ENCODE results near the gene UBN1.

UBN1 gene

GRCh38 chr16:4840984-4841383, 6.3 kb upstream of the UBN1 start:
- Histone ChIP-seq H3K4me2 (ENCODE audit: low read length, poor library complexity, severe bottlenecking) (no peak overlapping the region), H2AFZ (ENCODE audit: low read depth, low read length) (no peak overlapping the region), H3K36me3 (ENCODE audit: control insufficient read depth in 1 of 2, insufficient read depth in 2 of 2, low read depth in 1 of 2, low read length in 2 of 2) (peaks cover 55 to 90% of the 10 kb centered on the region in 2 experiments), H3K18ac (ENCODE audit: low read depth in 1 of 2, low read length in 2 of 2) (no peak overlapping the region), H2AK5ac (ENCODE audit: low read length, severe bottlenecking) (no peak overlapping the region), H3K4me1 (ENCODE audit: control insufficient read depth, insufficient read depth, low read depth, low read length) (no peaks in the 10 kb centered on the region), H4K91ac (ENCODE audit: low read length) (no peak overlapping the region), H2BK15ac (ENCODE audit: low read depth, poor library complexity, severe bottlenecking) (no peak overlapping the region), H4K8ac (ENCODE audit: low read length) (no peak overlapping the region), H2BK120ac (ENCODE audit: low read depth, low read length) (no peak overlapping the region), H3K27ac (ENCODE audit: low read length, poor library complexity, severe bottlenecking) (no peak overlapping the region), H3K9me3 (ENCODE audit: control insufficient read depth, low read length) (no peaks in the 10 kb centered on the region), H3K14ac (ENCODE audit: low read length in 2 of 2) (no peak overlapping the region), H3K9ac (ENCODE audit: low read length) (no peak overlapping the region), H2BK12ac (ENCODE audit: low read length in 2 of 2) (no peak overlapping the region), H3K4ac (ENCODE audit: low read depth in 1 of 2, low read length in 2 of 2) (no peak overlapping the region), H3K27me3 (ENCODE audit: control insufficient read depth in 1 of 2, insufficient read depth in 1 of 2, low read length in 2 of 2) (no peaks in the 10 kb centered on the region), H3K23ac (ENCODE audit: low read length in 2 of 2) (no peak overlapping the region), H2BK5ac (ENCODE audit: low read depth, low read length, poor library complexity, severe bottlenecking) (no peak overlapping the region), H3K79me1 (replicated peaks; ENCODE audit: low read length, poor library complexity, severe bottlenecking) (peaks cover 33% of the 10 kb centered on the region), H3K4me3 (ENCODE audit: insufficient read depth in 1 of 2, low read depth in 1 of 2, low read length in 2 of 2) (no peak overlapping the region)
- DNase-seq, result no peak
- 50% methylated on average over 2 of the region's 5 CpGs for WGBS

DNA sequence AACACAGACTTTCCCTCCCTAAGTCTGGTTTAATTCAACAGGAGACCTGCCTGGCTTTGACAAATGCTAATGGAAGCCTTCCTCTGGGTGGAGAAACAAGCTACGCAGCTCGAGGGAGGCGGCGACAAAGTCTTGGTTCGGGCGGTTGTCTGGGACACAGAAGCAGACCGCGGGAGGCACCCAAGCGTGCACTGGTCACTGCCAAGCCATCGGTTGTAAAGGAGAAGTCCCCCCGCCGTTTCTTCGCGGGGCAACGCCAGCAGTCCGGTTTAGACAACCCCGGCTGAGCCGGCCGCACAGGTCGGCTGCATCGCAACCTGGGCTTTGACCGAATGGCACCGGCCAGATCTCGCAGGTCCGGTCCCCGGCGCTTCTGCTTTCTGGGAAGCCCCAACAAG, 779 bp upstream of the UBN1 start:
- Histone ChIP-seq H2BK15ac (ENCODE audit: low read depth, poor library complexity, severe bottlenecking) (peak overlapping the region; percentile 48), H2BK5ac (ENCODE audit: low read depth, low read length, poor library complexity, severe bottlenecking) (peak overlapping the region; percentile 77), H2AK5ac (ENCODE audit: low read length, severe bottlenecking) (no peak overlapping the region), H3K4me2 (ENCODE audit: low read length, poor library complexity, severe bottlenecking) (peak overlapping the region; percentile 64), H3K9ac (ENCODE audit: low read length) (peak overlapping the region; percentile 96), H3K18ac (ENCODE audit: low read depth in 1 of 2, low read length in 2 of 2) (peak overlapping the region in 1 of 2 experiments; percentile 93), H3K27me3 (ENCODE audit: control insufficient read depth in 1 of 2, insufficient read depth in 1 of 2, low read length in 2 of 2) (no peaks in the 10 kb centered on the region), H2AFZ (ENCODE audit: low read depth, low read length) (no peak overlapping the region), H3K36me3 (ENCODE audit: control insufficient read depth in 1 of 2, insufficient read depth in 2 of 2, low read depth in 1 of 2, low read length in 2 of 2) (peaks cover 18 to 39% of the 10 kb centered on the region in 2 experiments), H2BK120ac (ENCODE audit: low read depth, low read length) (no peak overlapping the region), H3K14ac (ENCODE audit: low read length in 2 of 2) (no peak overlapping the region), H3K4me1 (ENCODE audit: control insufficient read depth, insufficient read depth, low read depth, low read length) (peaks cover 7% of the 10 kb centered on the region), H3K4ac (ENCODE audit: low read depth in 1 of 2, low read length in 2 of 2) (peak overlapping the region in 1 of 2 experiments; percentile 88), H3K23ac (ENCODE audit: low read length in 2 of 2) (peak overlapping the region in 1 of 2 experiments; percentile 24), H3K27ac (ENCODE audit: low read length, poor library complexity, severe bottlenecking) (peak overlapping the region; percentile 65), H3K9me3 (ENCODE audit: control insufficient read depth, low read length) (no peaks in the 10 kb centered on the region), H2BK12ac (ENCODE audit: low read length in 2 of 2) (peak overlapping the region in 1 of 2 experiments; percentile 60), H3K4me3 (ENCODE audit: insufficient read depth in 1 of 2, low read depth in 1 of 2, low read length in 2 of 2) (peak overlapping the region; percentile 88 to 95), H4K8ac (ENCODE audit: low read length) (no peak overlapping the region), H4K91ac (ENCODE audit: low read length) (peak overlapping the region; percentile 78), H3K79me1 (replicated peaks; ENCODE audit: low read length, poor library complexity, severe bottlenecking) (peaks cover 9% of the 10 kb centered on the region)
- WGBS, result under 1% methylated on average over 27 of the region's 27 CpGs
- DNase-seq, result peak; percentile 90

DNA sequence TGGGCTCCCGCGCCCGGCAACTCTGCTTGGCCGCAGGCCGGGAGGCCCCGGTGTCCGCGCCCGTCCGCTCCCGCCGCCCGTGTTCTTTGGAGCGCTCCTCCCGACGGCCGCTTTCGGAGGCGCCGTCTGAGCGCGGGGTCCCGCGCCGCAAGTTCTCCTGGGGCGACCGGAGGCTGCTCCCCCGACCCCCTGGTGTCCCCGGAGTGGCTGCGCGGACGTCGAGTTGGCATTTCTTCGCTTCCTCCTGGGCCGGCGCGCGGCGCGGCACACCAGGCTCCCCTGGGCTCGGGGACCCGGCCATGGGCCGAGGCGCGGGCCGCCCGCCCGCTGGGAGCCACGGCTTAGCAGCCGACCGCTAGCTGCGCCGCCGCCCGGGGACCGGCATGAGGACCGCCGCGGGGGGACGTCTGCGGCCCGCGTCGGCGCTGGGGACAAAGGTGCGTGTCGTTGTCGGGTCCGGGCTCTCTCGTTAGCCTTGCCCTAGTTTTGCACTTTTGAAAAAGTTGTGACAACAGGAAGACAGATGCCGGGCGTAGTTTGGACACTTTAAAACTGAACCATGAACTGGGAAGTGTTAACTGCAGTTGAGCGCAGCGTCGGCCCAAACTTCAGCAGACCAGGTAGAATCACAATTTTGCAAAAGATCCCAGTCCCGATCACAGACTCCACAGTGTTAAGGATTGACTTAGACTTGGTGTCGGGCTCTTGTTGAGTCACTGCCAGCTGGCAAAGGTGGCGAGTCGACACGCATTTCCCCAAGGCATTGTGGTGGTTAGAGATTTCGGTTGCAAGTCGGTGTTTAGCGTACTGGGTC, 700 bp downstream of the UBN1 start:
- Histone ChIP-seq H3K9me3 (ENCODE audit: control insufficient read depth, low read length) (no peaks in the 10 kb centered on the region), H3K36me3 (ENCODE audit: control insufficient read depth in 1 of 2, insufficient read depth in 2 of 2, low read depth in 1 of 2, low read length in 2 of 2) (peaks cover 13 to 27% of the 10 kb centered on the region in 2 experiments), H3K18ac (ENCODE audit: low read depth in 1 of 2, low read length in 2 of 2) (peak overlapping the region; percentile 11 to 80), H4K91ac (ENCODE audit: low read length) (no peak overlapping the region), H2AK5ac (ENCODE audit: low read length, severe bottlenecking) (no peak overlapping the region), H3K23ac (ENCODE audit: low read length in 2 of 2) (peak overlapping the region in 1 of 2 experiments; percentile 77), H3K27me3 (ENCODE audit: control insufficient read depth in 1 of 2, insufficient read depth in 1 of 2, low read length in 2 of 2) (no peaks in the 10 kb centered on the region), H3K79me1 (replicated peaks; ENCODE audit: low read length, poor library complexity, severe bottlenecking) (peaks cover 9% of the 10 kb centered on the region), H3K4ac (ENCODE audit: low read depth in 1 of 2, low read length in 2 of 2) (peak overlapping the region; percentile 18 to 92), H3K4me2 (ENCODE audit: low read length, poor library complexity, severe bottlenecking) (peak overlapping the region; percentile 71), H3K4me3 (ENCODE audit: insufficient read depth in 1 of 2, low read depth in 1 of 2, low read length in 2 of 2) (peak overlapping the region; percentile 88 to 93), H2BK12ac (ENCODE audit: low read length in 2 of 2) (no peak overlapping the region), H2BK15ac (ENCODE audit: low read depth, poor library complexity, severe bottlenecking) (peak overlapping the region; percentile 89), H4K8ac (ENCODE audit: low read length) (peak overlapping the region; percentile 89), H2AFZ (ENCODE audit: low read depth, low read length) (peak overlapping the region; percentile 85), H3K14ac (ENCODE audit: low read length in 2 of 2) (peak overlapping the region; percentile 22 to 35), H3K9ac (ENCODE audit: low read length) (peak overlapping the region; percentile 96), H3K27ac (ENCODE audit: low read length, poor library complexity, severe bottlenecking) (peak overlapping the region; percentile 26), H3K4me1 (ENCODE audit: control insufficient read depth, insufficient read depth, low read depth, low read length) (peaks cover 8% of the 10 kb centered on the region), H2BK120ac (ENCODE audit: low read depth, low read length) (peak overlapping the region; percentile 83), H2BK5ac (ENCODE audit: low read depth, low read length, poor library complexity, severe bottlenecking) (peak overlapping the region; percentile 80)
- DNase-seq, result peak; percentile 84
- under 1% methylated on average over 83 of the region's 83 CpGs for WGBS

GRCh38 chr16:4850211-4850610, 2.9 kb downstream of the UBN1 start:
- H3K36me3 ChIP-seq (ENCODE audit: control insufficient read depth in 1 of 2, insufficient read depth in 2 of 2, low read depth in 1 of 2, low read length in 2 of 2), result peaks cover 22 to 26% of the 10 kb centered on the region in 2 experiments
- no peaks in the 10 kb centered on the region for H3K27me3 ChIP-seq (ENCODE audit: control insufficient read depth in 1 of 2, insufficient read depth in 1 of 2, low read length in 2 of 2)
- no peak overlapping the region for H4K8ac ChIP-seq (ENCODE audit: low read length)
- H2AK5ac ChIP-seq (ENCODE audit: low read length, severe bottlenecking), result no peak overlapping the region
- H3K4me3 ChIP-seq (ENCODE audit: insufficient read depth in 1 of 2, low read depth in 1 of 2, low read length in 2 of 2), result peak overlapping the region in 1 of 2 experiments; percentile 88
- peaks cover 6% of the 10 kb centered on the region for H3K79me1 ChIP-seq (replicated peaks; ENCODE audit: low read length, poor library complexity, severe bottlenecking)
- H3K4me1 ChIP-seq (ENCODE audit: control insufficient read depth, insufficient read depth, low read depth, low read length), result peaks cover 8% of the 10 kb centered on the region
- no peak overlapping the region for H2BK120ac ChIP-seq (ENCODE audit: low read depth, low read length)
- H3K23ac ChIP-seq (ENCODE audit: low read length in 2 of 2), result no peak overlapping the region
- peak overlapping the region; percentile 96 for H3K9ac ChIP-seq (ENCODE audit: low read length)
- H3K4me2 ChIP-seq (ENCODE audit: low read length, poor library complexity, severe bottlenecking), result no peak overlapping the region
- H2AFZ ChIP-seq (ENCODE audit: low read depth, low read length), result no peak overlapping the region
- H2BK12ac ChIP-seq (ENCODE audit: low read length in 2 of 2), result no peak overlapping the region
- no peaks in the 10 kb centered on the region for H3K9me3 ChIP-seq (ENCODE audit: control insufficient read depth, low read length)
- no peak overlapping the region for H4K91ac ChIP-seq (ENCODE audit: low read length)
- no peak overlapping the region for H3K27ac ChIP-seq (ENCODE audit: low read length, poor library complexity, severe bottlenecking)
- no peak overlapping the region for H3K14ac ChIP-seq (ENCODE audit: low read length in 2 of 2)
- H3K18ac ChIP-seq (ENCODE audit: low read depth in 1 of 2, low read length in 2 of 2), result no peak overlapping the region
- DNase-seq, result peak; percentile 15
- H2BK15ac ChIP-seq (ENCODE audit: low read depth, poor library complexity, severe bottlenecking), result no peak overlapping the region
- 83% methylated on average over 3 of the region's 3 CpGs for WGBS
- H3K4ac ChIP-seq (ENCODE audit: low read depth in 1 of 2, low read length in 2 of 2), result no peak overlapping the region
- H2BK5ac ChIP-seq (ENCODE audit: low read depth, low read length, poor library complexity, severe bottlenecking), result no peak overlapping the region
